ENCODE data around the gene KRI1. TPM values are rescaled to one million over a fixed set of nuclear protein-coding genes. Genes with fewer than 3 reads are reported as not detected.

KRI1 gene
- total RNA-seq, 2 donors from 2014 or later, result 14.4 to 37.7 TPM

- DNase-seq (ENCODE audit: low spot score) (no peak), ATAC-seq (ENCODE audit: insufficient number of reproducible peaks, low FRiP score, low read depth) (no peak)
- peaks cover 1% of the 10 kb centered on the region for H3K27me3 ChIP-seq (replicated peaks; ENCODE audit: insufficient read depth)
- no peak for TF ChIP-seq CTCF (IDR thresholded peaks at IDR 0.05)
- peaks cover 5 to 20% of the 10 kb centered on the region in 2 donors for H3K4me1 ChIP-seq (ENCODE audit: control insufficient read depth in 1 of 2, low read depth in 2 of 2)
- H3K36me3 ChIP-seq, result no peaks in the 10 kb centered on the region
- H3K9me3 ChIP-seq, result no peaks in the 10 kb centered on the region
- peak overlapping the region; percentile 69 for H3K4me3 ChIP-seq
- H3K27ac ChIP-seq, result no peak overlapping the region
These were observed 47.1 kb downstream of the KRI1 start for GRCh38 chr19:10518444-10519361.

- H3K4me1 ChIP-seq (ENCODE audit: control insufficient read depth in 1 of 2, low read depth in 2 of 2), result peaks cover 5 to 20% of the 10 kb centered on the region in 2 donors
- H3K27ac ChIP-seq, result no peak overlapping the region
- H3K9me3 ChIP-seq, result no peaks in the 10 kb centered on the region
- peak overlapping the region; percentile 69 for H3K4me3 ChIP-seq
- TF ChIP-seq CTCF (IDR thresholded peaks at IDR 0.05), result no peak
- no peak for ATAC-seq (ENCODE audit: insufficient number of reproducible peaks, low FRiP score, low read depth)
- no peaks in the 10 kb centered on the region for H3K36me3 ChIP-seq
- H3K27me3 ChIP-seq (replicated peaks; ENCODE audit: insufficient read depth), result peaks cover 5% of the 10 kb centered on the region
- DNase-seq (ENCODE audit: low spot score), result no peak
These were observed 47.9 kb downstream of the KRI1 start for GRCh38 chr19:10517760-10518443.

GRCh38 chr19:10517361-10517759 lies 48.5 kb downstream of the KRI1 start, which contains the start of gene S1PR5:
Gene S1PR5 (minus strand): TSS chr19:10517447. CDS start chr19:10515011, 2,436 bp downstream.
- H3K4me1 ChIP-seq (ENCODE audit: control insufficient read depth in 1 of 2, low read depth in 2 of 2), result peaks cover 5 to 20% of the 10 kb centered on the region in 2 donors
- peaks cover 5% of the 10 kb centered on the region for H3K27me3 ChIP-seq (replicated peaks; ENCODE audit: insufficient read depth)
- no peak for DNase-seq (ENCODE audit: low spot score)
- H3K4me3 ChIP-seq, result peak within 1 kb of the TSS; percentile 69
- no peak within 1 kb of the TSS for H3K27ac ChIP-seq
- no peaks in the 10 kb centered on the region for H3K36me3 ChIP-seq
- no peaks in the 10 kb centered on the region for H3K9me3 ChIP-seq
- ATAC-seq (ENCODE audit: insufficient number of reproducible peaks, low FRiP score, low read depth), result no peak
- TF ChIP-seq CTCF (IDR thresholded peaks at IDR 0.05), result no peak

- DNase-seq (ENCODE audit: low spot score) (no peak), ATAC-seq (ENCODE audit: insufficient number of reproducible peaks, low FRiP score, low read depth) (no peak)
- no peaks in the 10 kb centered on the region for H3K9me3 ChIP-seq
- H3K4me3 ChIP-seq, result peak overlapping the region; percentile 69
- H3K36me3 ChIP-seq, result no peaks in the 10 kb centered on the region
- peaks cover 5% of the 10 kb centered on the region for H3K27me3 ChIP-seq (replicated peaks; ENCODE audit: insufficient read depth)
- H3K27ac ChIP-seq, result no peak overlapping the region
- peaks cover 5 to 20% of the 10 kb centered on the region in 2 donors for H3K4me1 ChIP-seq (ENCODE audit: control insufficient read depth in 1 of 2, low read depth in 2 of 2)
- TF ChIP-seq CTCF (IDR thresholded peaks at IDR 0.05), result no peak
These were observed 49.0 kb downstream of the KRI1 start for GRCh38 chr19:10516671-10517286.

GRCh38 chr19:10516064-10516385 lies 49.8 kb downstream of the KRI1 start:
- peaks cover 5% of the 10 kb centered on the region for H3K27me3 ChIP-seq (replicated peaks; ENCODE audit: insufficient read depth)
- TF ChIP-seq CTCF (IDR thresholded peaks at IDR 0.05), result no peak
- DNase-seq (ENCODE audit: low spot score) (no peak), ATAC-seq (ENCODE audit: insufficient number of reproducible peaks, low FRiP score, low read depth) (no peak)
- no peaks in the 10 kb centered on the region for H3K36me3 ChIP-seq
- H3K4me3 ChIP-seq, result no peak overlapping the region
- no peak overlapping the region for H3K27ac ChIP-seq
- peaks cover 5 to 20% of the 10 kb centered on the region in 2 donors for H3K4me1 ChIP-seq (ENCODE audit: control insufficient read depth in 1 of 2, low read depth in 2 of 2)
- no peaks in the 10 kb centered on the region for H3K9me3 ChIP-seq
